Measurements from ENCODE around the gene CPAMD8. TPM values are rescaled to one million over a fixed set of nuclear protein-coding genes. Genes with fewer than 3 reads are reported as not detected.
"Not testable (repeated sequence)": the region's sequence is repeated elsewhere in the genome, so short reads cannot be mapped to it uniquely, and the experiment has no call there.

Gene CPAMD8
- total RNA-seq, 1 donor from 2014 or later: 0.26 TPM

DNA sequence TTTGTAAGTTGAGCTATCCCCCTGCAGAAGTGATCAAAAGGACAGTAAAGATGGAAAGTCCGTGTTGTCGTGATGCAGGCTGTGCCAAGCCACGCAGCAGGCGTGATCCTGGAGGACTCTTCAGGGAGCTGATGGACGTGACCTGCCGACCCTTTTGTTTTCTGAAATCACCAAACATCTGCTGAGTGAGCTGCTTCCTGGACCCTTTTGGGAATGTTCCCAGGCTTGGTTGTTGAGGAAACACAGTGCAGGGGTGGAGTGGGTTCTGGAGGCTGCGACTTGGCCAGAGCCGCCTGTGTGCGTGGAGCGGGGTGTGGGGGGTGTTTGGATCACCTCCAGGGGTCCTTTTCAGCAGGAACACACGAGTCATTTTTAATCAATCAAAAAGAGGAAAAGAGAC, 15.4 kb upstream of the CPAMD8 start:
- DNase-seq (ENCODE audit: low read depth, low spot score): peak; percentile 19

- DNase-seq (ENCODE audit: low read depth, low spot score): no peak
Measured at GRCh38 chr19:17037966-17038500, 11.4 kb upstream of the CPAMD8 start.

GRCh38 chr19:17037184-17037583, 10.6 kb upstream of the CPAMD8 start:
- DNase-seq (ENCODE audit: low read depth, low spot score): no peak

DNA sequence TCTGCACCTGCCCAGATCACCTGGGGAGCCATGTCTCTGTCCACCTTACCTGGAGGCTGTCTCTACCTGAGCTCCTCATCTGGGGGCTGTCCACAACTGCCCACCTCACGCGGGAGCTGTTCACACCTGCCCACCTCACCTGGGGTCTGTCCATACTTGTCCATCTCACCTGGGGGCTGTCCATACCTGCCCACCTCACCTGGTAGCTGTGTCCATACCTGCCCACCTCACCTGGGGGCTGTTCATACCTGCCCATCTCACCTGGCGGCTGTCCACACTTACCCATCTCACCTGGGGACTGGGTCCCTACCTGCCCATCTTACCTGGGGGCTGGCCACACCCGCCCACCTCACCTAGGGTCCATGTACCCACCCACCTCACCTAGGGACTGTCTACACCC, 10.0 kb upstream of the CPAMD8 start:
- DNase-seq (ENCODE audit: low read depth, low spot score): no peak

GRCh38 chr19:17035842-17036424, 9.3 kb upstream of the CPAMD8 start:
- DNase-seq (ENCODE audit: low read depth, low spot score): no peak

DNA sequence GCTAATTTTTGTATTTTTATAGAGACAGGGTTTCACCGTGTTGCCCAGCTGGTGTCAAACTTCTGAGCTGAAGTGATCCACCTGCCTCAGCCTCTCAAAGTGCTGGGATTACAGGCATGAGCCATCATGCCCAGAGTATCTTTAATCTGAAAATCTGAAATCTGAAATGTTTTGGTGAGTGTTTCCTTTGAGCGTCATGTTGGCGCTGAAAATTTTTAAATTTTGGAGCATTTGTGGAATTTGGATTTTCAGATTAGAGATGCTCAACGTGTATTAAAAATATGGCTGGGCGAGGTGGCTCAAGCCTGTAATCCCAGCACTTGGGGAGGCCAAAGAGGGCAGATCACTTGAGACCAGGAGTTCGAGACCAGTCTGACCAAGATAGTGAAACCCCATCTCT, 5.1 kb upstream of the CPAMD8 start:
- DNase-seq (ENCODE audit: low read depth, low spot score): no peak

- DNase-seq (ENCODE audit: low read depth, low spot score): no peak
Measured at GRCh38 chr19:17027535-17027975, 945 bp upstream of the CPAMD8 start.

- no peak for DNase-seq (ENCODE audit: low read depth, low spot score)
Measured at GRCh38 chr19:17025991-17026658, 485 bp downstream of the CPAMD8 start.

DNA sequence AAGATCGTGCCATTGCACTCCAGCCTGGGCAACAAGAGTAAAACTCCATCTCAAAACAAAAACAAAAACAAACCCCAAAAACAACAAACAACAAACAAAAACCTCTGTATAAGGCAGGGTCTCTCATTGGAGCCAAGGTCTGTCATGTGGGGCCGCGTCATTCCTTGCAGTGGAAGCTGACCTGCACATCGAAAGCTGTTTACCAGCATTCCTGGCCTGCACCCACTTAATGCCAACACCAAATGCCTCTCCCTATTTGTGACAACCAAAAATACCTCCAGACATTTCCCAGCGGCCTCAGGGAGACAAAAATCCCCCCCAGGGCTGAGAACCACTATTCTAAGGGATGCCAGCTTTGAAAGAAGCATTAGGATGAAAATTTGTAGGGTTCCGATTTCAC, 1.2 kb downstream of the CPAMD8 start:
- no peak for DNase-seq (ENCODE audit: low read depth, low spot score)

DNA sequence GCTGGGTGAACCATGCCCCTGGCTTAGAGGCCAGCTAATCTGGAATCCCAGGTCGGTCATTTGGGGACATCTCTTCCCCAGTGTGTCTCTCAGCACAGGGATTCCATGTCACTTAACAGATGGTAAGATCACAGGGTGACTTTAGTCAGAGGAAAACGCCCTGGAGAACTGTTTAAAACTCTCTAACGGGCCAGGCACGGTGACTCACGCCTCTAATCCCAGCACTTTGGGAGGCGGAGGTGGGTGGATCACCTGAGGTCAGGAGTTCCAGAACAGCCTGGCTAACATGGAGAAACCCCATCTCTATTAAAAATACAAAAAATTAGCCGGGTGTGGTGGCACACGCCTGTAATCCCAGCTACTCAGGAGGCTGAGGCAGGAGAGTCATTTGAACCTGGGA, 1.7 kb downstream of the CPAMD8 start:
- DNase-seq (ENCODE audit: low read depth, low spot score): not testable (repeated sequence)

- no peak for DNase-seq (ENCODE audit: low read depth, low spot score)
Measured at GRCh38 chr19:17023805-17024204, 2.8 kb downstream of the CPAMD8 start.

- DNase-seq (ENCODE audit: low read depth, low spot score): no peak
Measured at GRCh38 chr19:17022738-17023137, 3.9 kb downstream of the CPAMD8 start.

GRCh38 chr19:17021793-17022590, 4.6 kb downstream of the CPAMD8 start:
- peak; percentile 48 for DNase-seq (ENCODE audit: low read depth, low spot score)

DNA sequence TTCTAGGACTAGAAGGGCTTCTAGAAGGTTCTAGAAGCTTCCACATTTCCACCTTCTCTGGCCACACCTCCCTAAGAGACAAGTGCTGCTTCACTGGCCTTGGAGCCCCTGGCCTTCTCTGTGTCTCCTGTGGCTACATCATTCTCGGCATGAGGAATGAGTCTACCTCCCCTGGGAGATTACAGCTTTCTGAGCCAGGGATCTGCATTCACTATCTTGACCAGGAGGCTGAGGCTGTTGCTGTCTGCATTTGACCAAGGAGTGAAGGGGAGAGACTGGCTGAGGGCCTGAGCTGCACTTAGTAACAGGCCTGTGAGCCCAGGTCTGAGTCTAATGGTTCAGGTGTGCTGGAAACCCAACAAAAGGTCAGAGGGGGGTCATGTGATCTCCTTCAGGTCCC, 5.3 kb downstream of the CPAMD8 start:
- DNase-seq (ENCODE audit: low read depth, low spot score): no peak

DNA sequence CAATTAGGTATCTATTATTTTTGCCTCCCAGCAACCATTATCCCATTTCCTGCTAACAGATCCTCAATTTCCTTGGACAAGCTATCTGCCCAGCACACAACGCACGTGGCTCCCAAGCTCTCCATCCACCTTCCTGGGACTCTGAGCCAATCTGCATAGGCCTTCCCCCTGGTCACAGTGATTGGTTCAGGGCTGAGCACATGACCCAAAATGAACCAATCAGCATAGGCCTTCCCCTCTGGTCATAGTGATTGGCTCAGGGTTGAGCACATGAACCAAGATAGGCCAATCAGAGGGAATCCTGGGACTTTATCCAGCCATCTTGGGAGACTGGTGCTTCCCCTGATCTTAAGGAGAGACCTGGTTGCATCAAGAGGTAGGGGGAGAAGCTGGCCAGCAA, 5.8 kb downstream of the CPAMD8 start:
- DNase-seq (ENCODE audit: low read depth, low spot score): no peak

- no peak for DNase-seq (ENCODE audit: low read depth, low spot score)
Measured at GRCh38 chr19:17020385-17020784, 6.2 kb downstream of the CPAMD8 start.

DNA sequence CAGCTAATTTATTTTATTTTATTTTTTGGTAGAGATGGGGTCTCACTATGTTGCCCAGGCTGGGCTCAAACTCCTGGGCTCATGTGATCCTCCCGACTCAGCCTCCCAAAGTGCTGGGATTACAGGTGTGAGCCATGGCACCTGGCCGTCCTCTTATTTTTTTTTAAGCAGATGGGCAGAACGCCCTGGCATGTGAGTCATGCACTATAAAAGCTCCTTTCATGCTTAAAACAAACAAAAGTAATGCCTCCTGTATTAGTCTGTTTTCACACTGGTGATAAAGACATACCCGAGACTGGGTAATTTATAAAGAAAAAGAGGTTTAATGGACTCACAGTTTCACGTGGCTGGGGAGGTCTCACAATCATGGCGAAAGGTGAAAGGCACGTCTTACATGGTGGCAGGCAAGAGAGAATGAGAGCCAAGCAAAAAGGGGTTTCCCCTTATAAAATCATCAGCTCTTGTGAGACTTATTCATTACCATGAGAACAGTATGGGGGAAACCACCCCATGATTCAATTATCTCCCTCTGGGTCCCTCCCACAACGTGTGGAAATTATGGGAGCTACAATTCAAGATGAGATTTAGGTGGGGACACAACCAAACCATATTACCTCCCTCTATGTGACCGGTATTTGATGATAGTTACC, 12.3 kb downstream of the CPAMD8 start:
- DNase-seq (ENCODE audit: low read depth, low spot score): not testable (repeated sequence)

GRCh38 chr19:17011485-17011884, 15.1 kb downstream of the CPAMD8 start:
- DNase-seq (ENCODE audit: low read depth, low spot score): no peak

- no peak for DNase-seq (ENCODE audit: low read depth, low spot score)
Measured at GRCh38 chr19:17006579-17006978, 20.0 kb downstream of the CPAMD8 start.

DNA sequence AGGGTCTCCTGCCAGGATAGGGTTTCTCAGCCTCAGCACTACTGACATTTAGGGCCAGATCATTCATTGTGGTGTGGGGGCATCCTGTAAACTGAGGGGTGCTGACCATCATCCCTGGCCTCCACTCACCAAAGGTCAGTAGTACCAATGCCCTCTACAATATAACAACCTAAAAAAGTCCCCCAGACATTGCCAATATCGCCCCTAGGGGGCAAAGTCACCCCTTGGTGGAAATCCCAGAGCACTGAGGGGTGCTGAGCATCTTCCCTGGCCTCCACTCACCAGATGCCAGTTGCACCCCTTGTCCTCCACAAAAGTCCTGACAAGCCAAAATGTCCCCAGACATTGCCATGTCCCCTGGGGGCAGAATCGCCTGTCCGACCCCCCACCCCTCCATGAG, 21.6 kb downstream of the CPAMD8 start:
- no peak for DNase-seq (ENCODE audit: low read depth, low spot score)

- no peak for DNase-seq (ENCODE audit: low read depth, low spot score)
Measured at GRCh38 chr19:17004386-17004785, 22.2 kb downstream of the CPAMD8 start.

DNA sequence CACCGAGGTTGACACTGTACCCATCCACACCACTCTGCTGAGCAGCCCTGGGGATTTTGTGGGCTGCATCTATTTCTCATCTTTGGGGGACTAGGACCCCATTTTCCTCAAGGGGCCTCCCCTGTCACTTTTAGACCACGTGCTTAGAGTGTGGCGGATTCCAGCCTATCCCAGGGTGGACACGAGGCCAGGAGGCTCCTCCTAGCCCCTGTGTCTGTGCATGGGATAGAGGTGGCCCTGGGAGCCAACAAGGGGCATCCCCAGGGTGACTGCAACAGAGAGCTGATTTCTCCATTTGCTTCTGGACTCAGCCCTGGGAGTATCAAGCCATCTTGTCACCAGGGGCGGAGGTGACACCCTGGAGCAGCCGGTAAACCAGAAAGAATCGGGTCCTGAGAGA, 24.2 kb downstream of the CPAMD8 start:
- DNase-seq (ENCODE audit: low read depth, low spot score): no peak

Data from pulmonary artery endothelial cell (primary cell).